NCI-H2081 (cell line): ENCODE results near the gene EPN2.
"Not testable (repeated sequence)": the region's sequence is repeated elsewhere in the genome, so short reads cannot be mapped to it uniquely, and the experiment has no call there.

Source experiments
- DNase-seq, 2 experiments: peaks; one replicate each; lab custom pipeline; 2025; lab: John Stamatoyannopoulos, UW

Gene EPN2

DNA sequence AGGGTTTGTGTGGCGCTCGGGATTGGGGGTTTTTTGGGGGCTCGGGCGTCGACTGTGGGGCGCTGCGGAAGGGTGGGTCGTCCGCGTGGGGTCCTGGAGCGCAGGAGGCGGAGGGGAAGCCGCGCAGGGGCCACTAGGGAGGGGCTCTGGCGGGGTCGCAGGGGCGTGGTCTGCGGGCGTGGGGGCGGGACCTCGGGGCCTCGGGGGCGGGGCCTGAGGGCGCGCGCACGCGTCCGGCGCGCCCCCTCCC is at the start of gene EPN2:
Gene EPN2, plus strand, starts transcription at position 228 of the 250 bp plus-strand sequence. CDS start 45,754 bp downstream, outside the sequence.
- DNase-seq, result not testable (repeated sequence)

DNA sequence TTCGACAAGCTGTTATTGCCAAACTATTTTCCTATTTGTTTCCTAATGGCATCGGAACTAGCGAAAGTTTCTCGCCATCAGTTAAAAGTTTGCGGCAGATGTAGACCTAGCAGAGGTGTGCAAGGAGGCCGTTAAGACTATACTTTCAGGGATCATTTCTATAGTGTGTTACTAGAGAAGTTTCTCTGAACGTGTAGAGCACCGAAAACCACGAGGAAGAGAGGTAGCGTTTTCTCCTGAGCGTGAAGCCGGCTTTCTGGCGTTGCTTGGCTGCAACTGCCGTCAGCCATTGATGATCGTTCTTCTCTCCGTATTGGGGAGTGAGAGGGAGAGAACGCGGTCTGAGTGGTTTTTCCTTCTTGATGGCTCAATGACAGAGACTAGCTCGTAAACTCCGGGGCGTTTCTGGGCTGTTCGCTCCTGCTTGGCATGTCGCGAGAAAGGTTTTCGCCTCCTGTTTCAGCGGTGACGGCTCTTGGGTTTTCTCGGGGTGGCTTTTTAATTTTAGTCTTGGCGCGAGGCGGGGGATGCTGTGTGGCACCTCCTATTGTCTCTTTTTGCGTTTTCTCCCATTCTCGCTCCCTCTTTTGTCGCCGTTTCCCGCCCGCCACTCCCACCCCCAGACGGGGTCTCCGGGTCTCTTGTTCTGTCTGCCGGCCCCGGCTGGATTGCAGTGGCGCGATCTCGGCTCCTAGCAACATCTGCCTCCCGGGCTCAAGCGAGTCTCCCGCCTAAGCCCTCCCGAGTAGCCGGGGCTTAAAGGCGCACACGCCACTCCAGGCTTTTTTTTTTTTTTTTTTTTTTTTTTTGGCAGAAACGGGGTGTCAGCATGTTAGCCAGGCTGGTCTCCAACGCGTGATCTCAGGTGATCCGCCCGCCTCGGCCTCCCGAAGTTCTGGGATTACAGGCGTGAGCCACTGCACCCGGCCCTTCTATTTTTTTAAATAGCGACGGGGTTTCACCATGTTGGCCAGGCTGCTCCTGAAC is 49.0 kb upstream of the EPN2 start:
- not testable (repeated sequence) for DNase-seq

DNA sequence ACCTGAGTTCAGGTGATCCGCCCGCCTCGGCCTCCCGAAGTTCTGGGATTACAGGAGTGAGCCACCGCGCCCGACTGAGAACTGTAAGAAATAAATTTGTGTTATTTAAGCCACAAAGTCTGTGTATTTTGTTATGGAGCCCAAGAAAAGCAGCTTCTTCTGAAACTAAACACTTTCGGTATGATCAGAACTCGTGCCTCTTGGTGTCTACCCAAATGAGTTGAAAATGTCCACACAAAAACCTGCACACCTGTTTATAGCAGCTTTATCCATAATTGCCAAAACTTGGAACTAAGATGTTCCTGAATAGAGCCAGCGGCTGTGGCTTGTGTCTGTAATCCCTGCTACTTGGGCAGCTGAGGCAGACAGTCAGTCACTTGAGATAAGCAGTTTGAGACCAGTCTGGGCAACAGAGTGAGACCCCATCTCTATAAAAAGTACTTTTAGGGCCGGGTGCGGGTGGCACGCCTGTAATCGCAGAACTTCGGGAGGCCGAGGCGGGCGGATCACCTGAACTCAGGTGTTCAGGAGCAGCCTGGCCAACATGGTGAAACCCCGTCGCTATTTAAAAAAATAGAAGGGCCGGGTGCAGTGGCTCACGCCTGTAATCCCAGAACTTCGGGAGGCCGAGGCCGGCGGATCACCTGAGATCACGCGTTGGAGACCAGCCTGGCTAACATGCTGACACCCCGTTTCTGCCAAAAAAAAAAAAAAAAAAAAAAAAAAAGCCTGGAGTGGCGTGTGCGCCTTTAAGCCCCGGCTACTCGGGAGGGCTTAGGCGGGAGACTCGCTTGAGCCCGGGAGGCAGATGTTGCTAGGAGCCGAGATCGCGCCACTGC is 48.1 kb upstream of the EPN2 start:
- DNase-seq, result not testable (repeated sequence)

DNA sequence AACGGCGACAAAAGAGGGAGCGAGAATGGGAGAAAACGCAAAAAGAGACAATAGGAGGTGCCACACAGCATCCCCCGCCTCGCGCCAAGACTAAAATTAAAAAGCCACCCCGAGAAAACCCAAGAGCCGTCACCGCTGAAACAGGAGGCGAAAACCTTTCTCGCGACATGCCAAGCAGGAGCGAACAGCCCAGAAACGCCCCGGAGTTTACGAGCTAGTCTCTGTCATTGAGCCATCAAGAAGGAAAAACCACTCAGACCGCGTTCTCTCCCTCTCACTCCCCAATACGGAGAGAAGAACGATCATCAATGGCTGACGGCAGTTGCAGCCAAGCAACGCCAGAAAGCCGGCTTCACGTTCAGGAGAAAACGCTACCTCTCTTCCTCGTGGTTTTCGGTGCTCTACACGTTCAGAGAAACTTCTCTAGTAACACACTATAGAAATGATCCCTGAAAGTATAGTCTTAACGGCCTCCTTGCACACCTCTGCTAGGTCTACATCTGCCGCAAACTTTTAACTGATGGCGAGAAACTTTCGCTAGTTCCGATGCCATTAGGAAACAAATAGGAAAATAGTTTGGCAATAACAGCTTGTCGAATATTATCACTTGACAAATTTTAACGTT is 47.3 kb upstream of the EPN2 start:
- DNase-seq, result not testable (repeated sequence)

DNA sequence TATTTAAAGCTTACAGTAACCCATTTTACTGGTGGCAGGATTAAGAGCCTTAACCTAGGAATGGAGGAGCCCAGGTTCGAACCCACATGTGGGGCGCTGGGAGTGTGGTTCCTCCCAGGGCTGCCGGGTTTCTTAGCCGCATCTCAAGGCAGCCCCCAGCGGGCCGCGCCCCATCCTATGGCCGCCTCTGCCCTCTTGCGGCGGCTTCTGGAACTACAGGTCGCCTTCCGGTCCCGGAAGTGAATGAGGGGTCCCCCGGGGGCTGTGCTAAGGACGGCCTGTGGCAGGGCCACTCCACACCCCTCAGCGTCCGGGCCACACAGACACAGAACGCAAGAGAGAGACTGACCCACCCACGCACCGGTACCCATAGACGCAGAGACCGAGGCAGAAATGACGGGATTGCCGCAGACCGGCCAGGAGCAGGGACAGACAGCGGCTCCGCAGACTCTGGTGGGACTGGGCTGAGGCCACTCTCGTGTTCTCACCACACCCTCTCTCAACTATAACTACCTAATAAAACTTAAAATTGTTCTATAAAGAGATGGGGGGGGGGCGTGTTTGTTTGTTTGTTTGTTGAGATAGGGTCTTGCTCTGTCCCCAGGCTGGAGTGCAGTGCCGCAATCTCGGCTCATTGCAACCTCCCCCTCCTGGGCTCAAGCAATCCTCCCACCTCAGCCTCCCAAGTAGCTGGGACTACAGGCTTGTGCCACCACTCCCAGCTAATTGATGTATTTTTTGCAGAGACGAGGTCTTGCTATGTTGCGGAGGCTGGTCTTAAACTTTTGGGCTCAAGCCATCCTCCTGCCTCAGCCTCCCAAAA is 40.6 kb upstream of the EPN2 start:
- DNase-seq, result not testable (repeated sequence)

DNA sequence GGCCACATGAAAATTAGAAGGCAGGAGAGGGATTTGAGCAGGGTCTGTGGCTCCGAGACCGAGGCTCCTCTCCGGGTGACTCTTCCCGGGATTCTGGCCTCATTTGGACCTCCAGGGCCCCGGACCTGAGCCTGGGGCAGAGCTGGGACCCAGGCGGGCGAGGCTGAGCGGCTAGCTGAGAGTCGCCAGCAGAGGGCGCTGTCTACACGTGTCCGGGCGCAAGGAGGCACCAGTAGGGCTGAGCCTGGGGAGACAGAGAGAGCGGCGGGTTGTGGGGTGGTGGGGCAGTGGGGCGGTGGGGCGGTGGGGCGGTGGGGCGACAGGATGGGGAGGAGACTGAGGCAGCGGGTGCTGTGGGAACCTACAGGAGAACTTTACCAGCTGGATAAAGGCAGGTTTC is 34.7 kb upstream of the EPN2 start:
- not testable (repeated sequence) for DNase-seq

DNA sequence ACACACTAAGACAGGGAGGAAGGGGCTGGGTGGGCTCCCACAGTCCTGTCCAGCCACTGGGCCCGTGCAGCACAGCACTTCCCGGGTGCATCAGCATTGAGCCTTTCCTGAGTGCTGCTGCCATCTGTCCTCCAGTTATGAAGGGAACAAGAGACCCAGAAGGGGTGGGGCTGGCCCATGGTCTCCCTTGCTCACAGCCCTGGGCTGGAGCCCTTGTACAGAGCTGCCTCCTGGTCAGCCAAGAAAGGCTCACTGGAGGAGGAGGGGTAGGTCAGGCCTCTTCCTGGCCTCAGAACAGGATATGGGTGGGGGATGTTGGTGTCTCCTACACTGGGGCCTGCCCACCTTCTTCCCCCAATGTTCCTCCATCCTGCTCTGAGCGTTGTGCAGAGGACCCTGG is 33.7 kb upstream of the EPN2 start:
- not testable (repeated sequence) for DNase-seq

DNA sequence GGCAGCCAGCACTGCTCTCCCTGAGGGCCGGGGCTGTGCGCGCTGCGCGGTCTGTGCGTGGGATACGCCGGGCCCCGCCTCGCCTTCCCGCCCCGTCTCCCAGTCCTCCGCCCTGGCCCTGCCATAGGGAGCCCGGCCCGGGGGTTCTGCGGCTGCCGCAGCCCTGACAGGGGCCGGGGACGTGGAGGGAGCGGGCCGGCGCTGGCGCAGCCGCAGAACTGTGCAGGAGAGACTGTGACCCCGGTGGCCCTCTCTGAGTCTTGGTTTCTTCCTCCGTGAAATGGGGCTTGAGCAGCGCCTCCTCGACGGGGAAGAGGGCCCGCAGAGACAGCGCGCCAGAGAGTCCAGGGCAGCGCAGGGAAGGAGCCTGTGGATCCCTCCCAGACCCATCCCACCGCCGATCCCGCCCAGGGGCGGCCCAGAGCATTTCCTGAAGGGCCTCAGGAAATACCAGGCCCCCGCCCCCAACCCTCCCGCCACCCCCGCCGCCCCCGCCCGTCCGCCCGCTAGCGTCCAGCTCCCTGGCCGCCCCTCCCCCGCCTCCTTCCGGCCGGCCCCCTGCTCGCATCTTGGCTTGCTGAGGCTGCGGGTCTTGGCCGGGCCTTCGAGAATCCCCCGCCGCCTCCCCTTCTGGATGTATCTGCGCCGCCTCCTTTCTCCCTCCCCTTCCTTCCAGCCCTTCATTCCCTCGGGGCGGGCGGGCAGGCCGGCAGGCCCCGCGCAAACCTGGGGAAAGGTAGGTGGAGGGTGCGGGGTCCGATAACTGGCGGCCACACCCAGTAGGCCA is 21.9 kb upstream of the EPN2 start:
- DNase-seq, result not testable (repeated sequence)

DNA sequence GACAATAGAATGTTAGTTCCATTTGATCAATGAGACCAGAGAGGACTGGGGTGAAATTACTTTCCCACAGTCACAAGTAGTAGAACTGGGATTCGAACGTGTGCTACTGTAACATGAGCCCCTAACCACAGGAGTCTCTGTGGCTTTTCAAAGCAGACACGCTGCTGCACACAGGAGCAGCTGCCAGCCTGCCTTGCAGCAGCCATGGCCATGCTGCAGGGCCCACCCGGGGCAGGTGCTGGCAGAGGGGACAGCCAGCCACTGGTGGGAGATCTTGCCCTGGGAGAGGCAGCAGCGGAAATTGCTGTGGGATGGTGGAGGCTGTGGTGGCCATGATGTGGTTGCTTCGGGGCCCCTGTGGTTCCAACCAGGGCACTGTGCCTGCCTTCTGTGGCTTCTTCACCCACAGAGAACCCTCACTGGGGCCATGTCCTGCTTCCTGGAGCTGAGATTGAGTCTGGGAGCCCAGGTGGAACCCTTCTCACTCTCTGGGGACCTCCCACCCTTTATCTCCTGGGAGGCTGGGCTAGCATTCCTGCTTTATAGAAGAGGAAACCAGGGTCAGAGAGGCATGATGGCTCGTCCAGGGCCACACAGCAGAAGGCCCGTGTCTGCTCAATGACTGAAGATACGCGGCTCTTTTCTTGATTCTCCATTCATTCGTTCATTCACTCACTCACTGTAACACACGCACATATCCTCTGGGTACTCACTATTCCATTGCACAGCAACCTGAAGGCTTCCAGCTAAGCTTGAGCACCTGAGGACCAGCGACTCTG is 20.8 kb upstream of the EPN2 start:
- not testable (repeated sequence) for DNase-seq

DNA sequence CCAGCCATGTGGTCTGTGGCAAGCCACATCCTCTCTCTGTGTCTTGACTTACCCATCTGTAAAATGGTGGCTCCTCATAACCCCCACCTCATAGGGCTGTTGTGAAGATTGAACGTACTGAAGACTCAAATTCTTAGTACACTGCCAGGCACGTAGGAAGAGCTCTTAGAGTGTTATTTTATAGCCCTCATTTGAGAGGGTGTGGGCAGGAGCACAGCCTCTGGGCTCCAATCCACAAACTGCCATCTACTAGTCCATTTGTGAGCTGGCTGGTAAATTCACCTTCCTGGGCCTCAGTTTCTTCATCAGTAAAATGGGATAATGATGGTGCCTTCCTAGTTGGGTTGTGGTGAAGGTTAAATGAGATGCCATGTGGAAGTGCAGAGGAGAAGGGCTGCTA is 18.3 kb upstream of the EPN2 start:
- not testable (repeated sequence) for DNase-seq

DNA sequence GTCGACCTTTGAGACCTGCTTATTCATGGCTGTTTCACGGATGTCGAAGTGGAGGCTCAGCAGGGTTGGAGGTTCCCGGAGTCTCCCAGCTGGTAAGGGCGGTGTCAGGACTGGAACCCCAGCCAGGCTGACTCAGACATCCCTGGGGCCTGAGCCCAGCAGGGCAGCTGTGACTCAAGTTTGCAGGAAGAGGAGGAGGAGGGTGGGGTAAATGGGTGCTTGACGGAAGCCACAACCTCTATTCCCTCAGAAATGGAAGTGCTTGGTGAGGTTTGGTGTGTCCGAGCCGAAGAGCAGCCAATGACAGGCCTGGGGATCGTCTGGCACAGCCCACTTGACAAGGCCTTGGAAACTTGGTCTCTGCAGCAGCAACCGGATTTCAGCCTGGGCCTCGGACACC is 17.8 kb upstream of the EPN2 start:
- not testable (repeated sequence) for DNase-seq

DNA sequence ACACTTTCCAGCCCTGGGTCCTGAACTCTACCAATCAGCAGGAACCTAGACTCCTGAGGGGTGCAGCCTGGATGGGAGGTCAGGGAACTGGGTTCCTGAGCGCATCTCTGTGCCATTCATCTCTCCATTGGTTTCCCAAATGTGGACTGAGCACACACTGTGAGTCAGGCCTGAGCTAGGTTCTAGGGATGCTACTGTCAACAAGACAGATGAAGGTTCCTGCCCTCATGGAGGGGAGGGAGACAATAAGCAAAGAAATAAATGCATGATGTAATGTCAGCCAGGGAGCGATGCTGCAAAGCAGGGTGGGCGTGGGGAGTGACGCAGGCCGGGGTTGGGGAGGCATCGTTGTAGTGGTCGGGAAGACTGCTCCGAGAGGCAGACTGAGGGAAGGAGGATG is 17.0 kb upstream of the EPN2 start:
- DNase-seq, result not testable (repeated sequence)

DNA sequence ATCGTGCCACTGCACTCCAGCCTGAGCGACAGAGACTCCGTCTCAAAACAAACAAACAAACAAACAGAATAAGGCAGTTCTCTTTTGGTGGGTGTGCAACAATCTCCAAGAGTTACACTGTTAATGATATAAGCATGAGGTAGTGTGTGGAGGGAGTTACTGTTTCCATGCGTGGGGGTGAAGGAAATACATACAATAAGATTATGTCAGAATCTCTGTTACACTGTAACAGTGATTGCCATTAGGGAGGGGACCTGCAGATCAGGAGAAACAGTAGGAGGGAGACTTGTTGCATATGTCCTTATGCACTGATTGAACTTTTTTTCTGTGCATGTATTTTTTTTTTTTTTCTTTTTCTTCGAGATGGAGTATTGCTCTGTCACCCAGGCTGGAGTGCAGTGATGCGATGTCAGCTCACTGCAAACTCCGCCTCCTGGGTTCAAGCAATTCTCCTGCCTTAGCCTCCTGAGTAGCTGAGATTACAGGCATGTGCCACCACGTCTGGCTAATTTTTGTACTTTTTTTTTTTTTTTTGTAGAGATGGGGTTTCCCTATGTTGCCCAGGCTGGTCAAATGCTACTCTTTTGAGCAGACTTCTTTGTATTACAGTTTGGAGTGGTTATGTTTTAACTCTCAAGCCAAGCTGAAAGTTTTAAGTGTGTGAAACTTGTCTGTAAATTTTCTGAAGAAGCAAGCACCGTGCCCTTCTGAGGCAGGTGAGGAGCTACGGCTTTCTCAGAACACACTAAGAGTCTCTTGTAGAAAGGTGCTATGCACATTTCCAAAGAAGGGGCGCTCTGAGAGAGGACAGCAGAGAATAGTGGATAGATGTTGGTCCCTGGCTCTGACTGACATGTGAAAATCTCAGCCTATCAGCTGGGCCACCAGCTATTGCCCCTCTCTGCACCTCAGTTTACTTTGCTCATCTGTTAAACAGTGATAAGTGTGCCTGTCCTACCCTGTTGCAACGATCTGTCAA is 10.3 kb upstream of the EPN2 start:
- DNase-seq, result not testable (repeated sequence)

DNA sequence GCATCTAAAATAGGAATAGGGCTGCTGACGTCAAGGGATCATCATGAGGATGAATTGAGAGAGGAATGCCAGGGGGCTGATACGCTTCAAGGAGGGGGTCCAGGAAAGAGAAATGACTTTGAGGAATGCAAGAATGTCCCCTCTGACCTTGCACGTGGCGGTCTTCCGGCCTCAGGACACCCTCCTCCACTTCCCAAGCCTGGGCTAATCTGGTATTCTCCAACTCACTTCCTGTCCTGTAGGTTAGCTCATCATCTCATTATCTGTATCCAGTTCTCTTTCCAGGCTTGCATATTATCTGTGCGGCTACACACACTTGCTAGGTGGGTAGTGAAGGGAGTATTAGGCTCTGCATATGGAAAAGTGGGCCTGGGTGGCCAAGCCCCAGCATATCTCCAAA is 2.5 kb upstream of the EPN2 start:
- not testable (repeated sequence) for DNase-seq

DNA sequence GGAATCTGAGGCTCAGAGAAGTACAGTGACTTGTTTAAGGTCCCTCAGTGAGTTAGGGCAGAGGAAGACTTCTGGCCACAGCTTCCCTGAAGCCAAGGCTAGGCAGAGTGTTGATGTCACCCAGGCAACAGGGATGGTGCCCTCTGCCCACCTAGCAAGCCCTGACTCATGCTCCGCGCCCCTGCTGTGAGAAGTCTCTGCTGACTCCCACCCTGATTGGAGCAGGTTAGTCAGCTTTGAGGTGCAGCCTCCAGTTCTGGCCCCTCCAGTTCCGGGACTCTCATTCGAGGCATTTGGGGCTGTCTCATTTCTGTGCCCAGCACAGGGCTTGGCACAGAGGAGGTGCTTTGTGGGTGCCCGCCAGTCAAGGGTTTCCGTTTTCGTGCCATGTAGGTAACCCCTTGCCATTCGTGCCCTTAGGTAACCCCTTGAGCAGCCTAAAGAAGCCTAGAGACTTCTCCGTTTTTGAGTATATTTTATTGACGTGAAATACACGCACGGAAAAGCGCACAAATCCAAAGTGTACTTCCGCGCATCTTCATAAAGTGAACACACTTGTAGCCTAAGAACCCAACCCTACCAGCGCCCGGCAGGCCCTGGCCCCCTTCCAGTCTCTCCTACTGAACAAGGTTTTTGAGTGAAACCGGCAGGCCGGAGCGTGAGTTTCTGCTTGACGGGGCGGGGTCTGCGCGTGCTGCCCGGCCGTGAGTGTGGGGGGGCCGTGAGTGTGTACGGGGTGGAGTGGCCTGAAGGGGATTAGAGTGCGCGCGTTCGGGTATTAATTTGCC is 621 bp upstream of the EPN2 start:
- not testable (repeated sequence) for DNase-seq

DNA sequence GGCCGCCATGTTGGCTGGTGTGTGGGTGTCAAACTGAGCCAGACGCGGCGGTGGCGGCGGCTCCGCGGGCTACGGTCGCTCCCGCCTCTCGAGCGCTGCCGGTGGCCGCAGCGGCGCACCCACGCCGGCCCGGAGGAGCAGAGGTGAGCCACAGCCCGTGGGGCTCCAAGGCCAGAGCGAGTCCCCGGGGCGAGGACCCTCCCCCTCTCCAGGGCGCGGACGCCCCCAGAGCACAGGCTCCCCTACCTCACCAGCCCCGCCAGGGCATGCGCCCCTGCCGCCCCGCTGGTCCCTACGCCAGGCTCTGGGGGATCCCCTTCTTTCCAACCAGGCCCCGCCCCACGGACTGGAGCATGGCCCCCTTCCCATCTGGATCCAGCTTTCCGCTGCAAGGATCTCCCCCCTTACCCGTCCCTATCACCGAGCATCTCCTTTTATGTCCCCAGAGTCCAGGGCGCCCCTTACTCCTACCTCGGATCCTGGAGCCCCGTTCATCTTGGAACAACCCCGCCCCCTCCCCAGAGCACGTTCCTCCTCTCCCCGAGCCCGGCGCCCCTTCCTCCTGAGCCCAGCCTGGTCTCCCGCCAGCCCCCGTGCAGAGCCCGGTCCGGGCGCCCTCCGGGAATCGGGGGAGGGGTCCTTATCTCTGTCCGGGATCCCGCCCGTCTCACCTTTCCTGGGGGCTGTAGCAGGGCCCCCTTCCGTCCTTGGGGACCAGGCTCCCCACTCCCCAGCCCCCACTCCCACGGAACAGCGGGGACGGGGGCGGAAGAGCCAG is 412 bp downstream of the EPN2 start:
- no peak for DNase-seq

DNA sequence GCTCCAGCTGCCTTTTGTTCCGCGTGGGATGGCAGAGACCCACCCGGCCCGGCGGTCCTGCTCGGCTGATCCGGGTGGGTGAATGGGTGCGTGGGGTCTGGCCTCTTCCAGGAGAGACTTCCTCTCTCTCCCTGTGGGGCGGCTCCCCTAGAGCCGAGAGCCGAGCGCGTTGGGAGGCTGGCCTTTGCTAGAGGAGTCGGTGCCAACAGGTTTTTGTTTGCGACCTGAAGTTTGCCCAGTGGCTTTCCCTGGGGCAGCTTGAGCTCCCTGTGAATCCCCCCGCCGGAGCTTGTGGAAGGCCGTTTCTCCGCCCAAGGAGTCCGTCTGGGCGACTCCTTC is 970 bp downstream of the EPN2 start:
- DNase-seq, result peak in 1 of 2 experiments; percentile 20
